ENCODE results near the gene OR6C1.

GRCh38 chr12:55362675-55363074 lies 48.5 kb downstream of the OR6C1 start, which contains the start of gene OR6C75:
- TF ChIP-seq POLR2A (IDR thresholded peaks at IDR 0.05; ENCODE audit: low read depth, low read length) (no peak), CREB1 (IDR thresholded peaks at IDR 0.05; ENCODE audit: low read depth) (no peak), POLR2AphosphoS5 (IDR thresholded peaks at IDR 0.05; ENCODE audit: low read length) (no peak), ASH2L (IDR thresholded peaks at IDR 0.05; ENCODE audit: borderline replicate concordance, low read depth) (no peak), SIN3A (IDR thresholded peaks at IDR 0.05; ENCODE audit: low read depth, low read length) (no peak), CTCF (IDR thresholded peaks at IDR 0.05 in 2 of 3, conservative IDR thresholded peaks at IDR 0.05 in 1 of 3; ENCODE audit: control insufficient read depth in 2 of 3, extremely low read depth in 1 of 3, insufficient read depth in 1 of 3, low read depth in 3 of 3, low read length in 3 of 3) (no peak), TCF12 (IDR thresholded peaks at IDR 0.05; ENCODE audit: low read depth, low read length) (no peak)
